Measurements from ENCODE around the gene PPIP5K2.

GRCh38 chr5:103089272-103089671, 30.8 kb upstream of the PPIP5K2 start:
- TF ChIP-seq POLR2A (IDR thresholded peaks at IDR 0.05) = no peak
- TF ChIP-seq, protein P1, sequence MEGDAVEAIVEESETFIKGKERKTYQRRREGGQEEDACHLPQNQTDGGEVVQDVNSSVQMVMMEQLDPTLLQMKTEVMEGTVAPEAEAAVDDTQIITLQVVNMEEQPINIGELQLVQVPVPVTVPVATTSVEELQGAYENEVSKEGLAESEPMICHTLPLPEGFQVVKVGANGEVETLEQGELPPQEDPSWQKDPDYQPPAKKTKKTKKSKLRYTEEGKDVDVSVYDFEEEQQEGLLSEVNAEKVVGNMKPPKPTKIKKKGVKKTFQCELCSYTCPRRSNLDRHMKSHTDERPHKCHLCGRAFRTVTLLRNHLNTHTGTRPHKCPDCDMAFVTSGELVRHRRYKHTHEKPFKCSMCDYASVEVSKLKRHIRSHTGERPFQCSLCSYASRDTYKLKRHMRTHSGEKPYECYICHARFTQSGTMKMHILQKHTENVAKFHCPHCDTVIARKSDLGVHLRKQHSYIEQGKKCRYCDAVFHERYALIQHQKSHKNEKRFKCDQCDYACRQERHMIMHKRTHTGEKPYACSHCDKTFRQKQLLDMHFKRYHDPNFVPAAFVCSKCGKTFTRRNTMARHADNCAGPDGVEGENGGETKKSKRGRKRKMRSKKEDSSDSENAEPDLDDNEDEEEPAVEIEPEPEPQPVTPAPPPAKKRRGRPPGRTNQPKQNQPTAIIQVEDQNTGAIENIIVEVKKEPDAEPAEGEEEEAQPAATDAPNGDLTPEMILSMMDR (IDR thresholded peaks at IDR 0.05) = no peak

All from gastroesophageal sphincter (tissue), 3 donors.